ENCODE results near the gene LSM3.

DNA sequence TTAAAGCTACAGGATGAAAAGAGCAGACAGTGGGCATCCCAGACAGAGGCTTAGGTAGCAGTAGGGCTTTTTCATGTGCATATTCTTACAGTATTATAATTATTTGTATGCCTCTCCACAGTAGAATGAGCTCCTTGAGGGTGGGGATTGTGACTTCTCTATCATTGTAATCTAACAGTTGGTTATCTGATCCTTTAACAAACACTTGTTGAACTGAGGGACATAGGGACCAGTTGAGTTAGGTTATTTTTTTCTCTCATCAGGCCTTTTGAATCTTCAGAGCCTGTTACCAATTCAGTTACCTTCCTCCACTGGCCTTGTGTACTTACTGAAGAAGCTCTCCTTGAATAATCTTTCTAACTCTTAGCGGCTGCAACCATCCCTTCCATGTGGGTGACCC lies 1.2 kb downstream of the LSM3 start:
- TF ChIP-seq CTCF (IDR thresholded peaks at IDR 0.05) = no peak
- no peak for TF ChIP-seq POLR2AphosphoS5 (IDR thresholded peaks at IDR 0.05; ENCODE audit: low read depth, low read length)
- TF ChIP-seq, protein P1, sequence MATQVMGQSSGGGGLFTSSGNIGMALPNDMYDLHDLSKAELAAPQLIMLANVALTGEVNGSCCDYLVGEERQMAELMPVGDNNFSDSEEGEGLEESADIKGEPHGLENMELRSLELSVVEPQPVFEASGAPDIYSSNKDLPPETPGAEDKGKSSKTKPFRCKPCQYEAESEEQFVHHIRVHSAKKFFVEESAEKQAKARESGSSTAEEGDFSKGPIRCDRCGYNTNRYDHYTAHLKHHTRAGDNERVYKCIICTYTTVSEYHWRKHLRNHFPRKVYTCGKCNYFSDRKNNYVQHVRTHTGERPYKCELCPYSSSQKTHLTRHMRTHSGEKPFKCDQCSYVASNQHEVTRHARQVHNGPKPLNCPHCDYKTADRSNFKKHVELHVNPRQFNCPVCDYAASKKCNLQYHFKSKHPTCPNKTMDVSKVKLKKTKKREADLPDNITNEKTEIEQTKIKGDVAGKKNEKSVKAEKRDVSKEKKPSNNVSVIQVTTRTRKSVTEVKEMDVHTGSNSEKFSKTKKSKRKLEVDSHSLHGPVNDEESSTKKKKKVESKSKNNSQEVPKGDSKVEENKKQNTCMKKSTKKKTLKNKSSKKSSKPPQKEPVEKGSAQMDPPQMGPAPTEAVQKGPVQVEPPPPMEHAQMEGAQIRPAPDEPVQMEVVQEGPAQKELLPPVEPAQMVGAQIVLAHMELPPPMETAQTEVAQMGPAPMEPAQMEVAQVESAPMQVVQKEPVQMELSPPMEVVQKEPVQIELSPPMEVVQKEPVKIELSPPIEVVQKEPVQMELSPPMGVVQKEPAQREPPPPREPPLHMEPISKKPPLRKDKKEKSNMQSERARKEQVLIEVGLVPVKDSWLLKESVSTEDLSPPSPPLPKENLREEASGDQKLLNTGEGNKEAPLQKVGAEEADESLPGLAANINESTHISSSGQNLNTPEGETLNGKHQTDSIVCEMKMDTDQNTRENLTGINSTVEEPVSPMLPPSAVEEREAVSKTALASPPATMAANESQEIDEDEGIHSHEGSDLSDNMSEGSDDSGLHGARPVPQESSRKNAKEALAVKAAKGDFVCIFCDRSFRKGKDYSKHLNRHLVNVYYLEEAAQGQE (IDR thresholded peaks at IDR 0.05; ENCODE audit: insufficient read depth in 1 of 2, low read depth in 2 of 2, low read length in 1 of 2) = no peak
